ENCODE results near the gene KATNB1. TPM values are rescaled to one million over a fixed set of nuclear protein-coding genes. Genes with fewer than 3 reads are reported as not detected.

The KATNB1 gene
- total and polyA plus RNA-seq, 2 of the 8 experiments (the other 6 are each of a cell fraction or from before 2014, with no cell fraction given): 50.2 to 60.4 TPM

GRCh38 chr16:57699481-57699880 is 36.1 kb upstream of the KATNB1 start (continued):
- no peak for TF ChIP-seq CBX8 (IDR thresholded peaks at IDR 0.05; ENCODE audit: borderline replicate concordance, low read depth, low read length)

Data from H1 (cell line).